GM19467 (cell line): ENCODE measurements around the gene DPH3.

Experiments used
- ATAC-seq: cut with Tn5 transposase; IDR thresholded peaks from one replicate; pipeline ENCODE4 v1.9.1; 2021; ENCODE audit warnings: mild to moderate bottlenecking, moderate library complexity; ENCODE audit not compliant: unreplicated experiment

DPH3 gene

DNA sequence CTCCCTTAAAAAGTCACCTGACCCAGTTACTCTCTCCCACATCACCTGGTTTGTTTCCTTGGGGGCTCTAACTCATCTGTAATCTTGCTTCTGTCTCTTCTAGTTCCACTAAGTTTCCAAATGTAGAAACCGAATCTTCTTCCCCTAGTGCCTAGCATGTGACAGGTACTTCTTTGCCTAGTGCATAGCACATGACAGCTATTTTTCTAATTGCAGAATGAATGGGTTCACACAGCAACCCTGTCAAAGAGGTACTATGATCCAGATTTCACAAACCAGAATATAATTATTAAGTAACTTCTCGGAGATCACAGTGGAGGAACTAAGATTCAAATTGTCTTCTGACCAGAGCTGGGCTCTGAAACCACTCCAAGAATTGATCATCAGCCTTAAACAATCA lies 7.4 kb downstream of the DPH3 start:
- no peak for ATAC-seq

DNA sequence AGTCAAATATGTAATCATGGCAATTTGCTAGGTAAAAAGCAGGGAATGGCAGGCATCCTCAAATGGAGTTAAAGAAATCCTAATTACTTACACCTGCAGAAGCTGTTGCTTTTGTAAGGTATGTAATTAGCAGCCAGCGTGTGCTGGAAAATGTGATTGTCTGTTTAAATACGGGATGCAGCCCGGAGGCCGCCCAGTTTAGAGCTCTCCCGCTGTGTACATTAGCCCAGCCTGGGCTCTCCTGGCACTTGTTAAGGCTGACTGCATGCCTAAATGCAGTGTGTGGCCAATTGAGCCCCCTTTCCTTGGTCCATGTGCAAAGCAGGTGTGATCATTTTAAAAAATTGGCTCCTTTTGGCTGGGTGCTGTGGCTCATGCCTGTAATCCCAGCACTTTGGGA lies 9.0 kb downstream of the DPH3 start:
- no peak for ATAC-seq

DNA sequence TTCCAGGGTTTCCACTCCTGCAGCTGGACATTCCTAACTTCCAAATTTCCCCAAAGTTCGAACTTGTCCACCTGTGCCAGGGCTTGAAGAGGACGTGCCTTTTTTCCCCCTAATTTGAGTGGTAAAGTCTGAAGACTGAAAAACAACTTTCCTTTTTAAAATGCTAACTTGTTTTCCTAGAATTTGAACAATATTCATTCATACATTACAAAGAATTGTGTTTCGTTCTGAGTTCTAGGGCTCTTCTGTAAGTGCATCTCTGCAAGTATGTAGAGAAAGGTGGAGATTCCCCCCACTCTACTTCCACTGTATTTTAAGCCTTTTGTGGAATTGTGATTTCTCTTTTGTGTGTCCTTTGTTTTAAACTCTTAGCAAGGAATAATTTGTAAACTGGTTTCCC lies 9.4 kb downstream of the DPH3 start:
- ATAC-seq, result no peak

DNA sequence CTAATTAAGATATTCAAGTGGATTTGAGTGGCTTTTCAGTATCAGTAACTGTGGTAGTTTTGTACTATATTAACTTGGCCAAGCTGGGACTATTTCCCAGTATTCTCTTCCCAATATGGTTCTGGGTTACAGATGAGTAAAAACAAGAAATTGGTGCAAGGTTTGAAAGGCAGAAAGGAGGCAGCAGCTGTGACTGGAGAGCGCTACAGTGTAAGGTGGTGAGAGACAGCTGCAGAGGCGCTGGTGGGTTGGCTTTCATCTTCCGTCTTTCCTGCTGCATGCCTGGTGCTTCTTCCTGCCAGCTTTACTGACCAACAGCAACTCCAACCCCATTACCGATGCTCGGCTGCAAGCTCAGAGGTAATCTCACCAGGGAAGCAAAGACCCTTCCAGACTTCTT lies 9.8 kb downstream of the DPH3 start:
- ATAC-seq, result no peak

DNA sequence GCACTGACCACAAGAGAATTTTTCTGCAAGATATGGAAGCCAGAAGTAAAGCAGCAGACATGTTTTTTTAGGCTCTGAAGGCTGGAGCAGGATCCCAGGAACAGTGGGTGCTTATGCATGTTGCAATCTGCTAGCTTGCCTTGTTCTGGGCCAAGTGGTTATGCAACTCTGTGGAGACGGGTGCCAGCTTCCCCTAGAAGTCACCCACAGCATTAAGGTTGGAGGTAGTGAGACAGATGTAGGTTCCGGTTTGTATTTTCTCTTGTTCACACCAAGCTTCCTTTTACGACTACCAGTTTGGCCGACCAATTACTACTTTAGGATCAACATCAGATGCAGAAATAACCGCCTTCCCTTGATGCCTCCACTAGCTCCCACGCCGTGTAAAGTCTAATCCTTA lies 11.1 kb downstream of the DPH3 start:
- ATAC-seq, result no peak

DNA sequence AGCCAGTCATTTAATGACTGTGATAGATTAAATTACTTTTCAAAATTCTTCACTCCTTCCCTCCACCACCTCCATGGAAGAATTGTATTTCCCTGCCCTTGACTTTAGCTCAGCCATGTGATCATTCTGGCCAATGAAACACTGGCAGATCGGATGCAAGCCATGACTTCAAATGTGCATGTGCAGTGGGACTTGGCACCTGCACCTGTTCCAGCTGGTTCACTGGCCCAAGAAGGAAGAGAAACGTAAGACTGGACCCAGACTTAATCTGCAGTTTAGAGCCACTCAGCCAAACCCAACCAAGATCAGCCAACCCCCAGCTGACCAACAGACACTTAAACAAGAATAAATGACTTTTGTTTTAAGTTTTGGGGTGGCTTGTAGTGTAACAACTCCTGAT lies 11.8 kb downstream of the DPH3 start:
- ATAC-seq, result no peak

DNA sequence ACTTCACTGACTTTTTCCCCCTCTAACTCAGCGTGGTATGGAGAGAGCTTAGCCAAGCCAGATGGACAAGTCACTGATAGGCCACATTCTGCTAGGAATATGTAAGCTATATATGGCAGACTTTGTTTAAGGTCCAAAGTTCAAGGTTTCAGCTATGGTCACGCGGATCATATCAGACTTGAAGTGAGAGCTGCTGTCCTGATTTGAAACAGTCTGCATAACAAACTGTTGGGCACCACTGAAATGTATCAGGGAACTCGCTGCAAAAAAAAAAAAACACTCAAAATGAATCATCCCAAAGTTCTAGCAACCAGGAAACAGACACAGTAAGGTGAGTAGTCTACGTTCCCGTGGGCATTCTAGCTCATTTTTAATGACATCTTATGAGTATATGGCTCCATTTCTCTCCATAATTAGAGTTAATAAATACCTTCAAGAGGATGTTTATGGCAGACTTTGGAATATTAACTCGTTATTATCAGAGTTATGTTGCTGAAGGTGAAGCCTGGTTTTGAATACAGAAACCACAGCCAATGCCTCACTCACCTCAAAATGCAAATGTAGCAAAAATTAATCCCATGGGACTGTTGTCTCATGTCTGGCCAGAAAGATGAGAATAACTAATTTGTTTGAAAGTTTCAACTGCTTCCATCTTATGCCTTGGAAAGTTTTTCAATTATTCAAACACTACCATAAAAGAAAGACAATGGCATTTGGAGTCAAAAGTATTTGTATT lies 12.3 kb downstream of the DPH3 start:
- ATAC-seq, result peak; percentile 43

DNA sequence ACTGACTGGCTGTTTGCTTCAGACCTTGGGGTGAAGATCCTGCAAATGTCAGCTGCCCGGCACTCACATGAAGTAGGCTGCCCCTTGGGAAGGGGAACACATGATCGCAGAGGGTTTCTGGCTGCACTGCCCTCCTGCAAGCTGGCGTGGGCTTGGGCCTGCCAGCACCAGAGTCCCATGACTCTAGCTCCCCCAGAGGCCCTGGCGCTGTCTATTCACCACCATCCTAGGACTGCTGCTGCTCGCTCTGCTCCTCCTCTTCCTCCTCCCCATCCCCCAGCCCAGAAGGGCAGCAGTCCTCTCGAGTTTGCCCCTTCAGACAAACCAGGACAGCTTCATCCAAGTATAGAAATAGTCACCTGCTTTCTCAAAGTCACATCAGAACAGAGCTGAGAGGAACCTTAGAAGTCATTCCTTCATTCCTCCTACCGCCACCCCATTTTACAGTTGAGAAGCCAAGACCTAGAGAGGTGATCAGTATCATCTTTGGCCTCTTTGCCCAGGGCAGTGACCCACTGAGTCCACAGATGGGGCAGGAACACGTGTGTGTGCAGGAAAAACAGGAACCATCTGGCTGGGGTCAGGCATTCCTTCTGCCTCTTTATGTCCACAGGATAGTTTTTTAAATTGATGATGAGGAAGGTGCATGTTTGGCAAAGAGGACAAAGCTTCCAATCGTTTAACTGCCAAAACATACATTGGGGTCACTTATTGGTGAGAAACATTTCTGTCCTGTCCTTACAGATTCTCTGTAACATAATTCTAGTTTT lies 13.2 kb downstream of the DPH3 start:
- ATAC-seq, result no peak

DNA sequence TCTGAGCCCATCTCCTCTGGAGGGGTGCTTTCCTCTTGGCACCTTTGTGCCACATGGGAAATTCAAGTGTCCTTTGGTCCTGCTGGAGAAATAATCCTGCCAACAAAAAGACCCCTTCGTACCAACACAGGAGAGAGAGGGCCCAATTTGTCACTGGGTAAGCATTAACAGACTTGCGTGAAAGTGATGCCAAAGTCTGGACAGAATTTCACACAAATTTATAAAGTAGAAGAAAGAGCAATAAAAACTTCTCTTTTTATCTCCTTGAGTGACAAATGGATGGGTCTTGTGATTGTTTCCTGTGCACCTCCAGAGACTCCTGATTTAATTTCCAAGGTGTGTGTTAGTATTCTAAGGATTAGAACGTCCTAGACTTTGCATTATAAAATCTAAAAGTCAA lies 14.9 kb downstream of the DPH3 start:
- ATAC-seq, result no peak

DNA sequence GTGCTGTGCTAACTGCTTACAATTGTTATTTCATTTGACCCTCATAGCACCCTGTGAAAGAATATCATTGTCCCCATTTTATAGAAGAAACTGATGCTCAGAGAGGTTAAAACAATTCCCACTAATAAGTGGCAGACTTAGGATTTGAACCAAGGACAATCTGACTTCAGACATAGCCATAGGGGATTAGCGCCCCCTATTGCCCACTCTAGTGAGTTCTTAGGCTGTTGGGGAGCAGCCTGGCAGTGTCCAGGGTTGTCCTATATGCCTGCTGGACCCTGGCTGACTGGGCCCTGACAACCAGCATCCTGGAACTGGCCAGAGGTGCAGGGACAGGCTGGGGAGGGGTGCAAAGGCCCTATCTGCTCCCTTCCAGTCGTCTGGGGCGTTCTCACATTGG lies 15.4 kb downstream of the DPH3 start:
- ATAC-seq, result no peak

DNA sequence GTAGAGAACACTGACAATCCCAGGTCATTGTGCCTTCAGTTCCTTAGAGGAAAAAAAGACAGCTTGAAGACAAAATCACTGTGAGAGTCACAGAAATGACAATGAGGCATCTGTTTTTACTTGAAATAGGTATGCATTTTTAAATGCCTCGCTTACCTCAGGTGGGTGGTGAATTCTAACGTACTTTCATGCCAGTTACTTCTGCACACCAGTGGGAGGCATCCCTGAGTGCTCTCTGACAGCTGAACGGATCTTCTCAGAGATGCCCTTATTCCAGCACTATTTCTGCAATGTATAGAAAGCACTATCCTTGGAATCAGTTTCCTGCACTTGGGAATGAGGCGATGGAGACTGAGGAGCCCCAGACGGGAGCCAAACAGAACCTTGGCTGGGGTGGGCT lies 16.2 kb downstream of the DPH3 start:
- no peak for ATAC-seq

DNA sequence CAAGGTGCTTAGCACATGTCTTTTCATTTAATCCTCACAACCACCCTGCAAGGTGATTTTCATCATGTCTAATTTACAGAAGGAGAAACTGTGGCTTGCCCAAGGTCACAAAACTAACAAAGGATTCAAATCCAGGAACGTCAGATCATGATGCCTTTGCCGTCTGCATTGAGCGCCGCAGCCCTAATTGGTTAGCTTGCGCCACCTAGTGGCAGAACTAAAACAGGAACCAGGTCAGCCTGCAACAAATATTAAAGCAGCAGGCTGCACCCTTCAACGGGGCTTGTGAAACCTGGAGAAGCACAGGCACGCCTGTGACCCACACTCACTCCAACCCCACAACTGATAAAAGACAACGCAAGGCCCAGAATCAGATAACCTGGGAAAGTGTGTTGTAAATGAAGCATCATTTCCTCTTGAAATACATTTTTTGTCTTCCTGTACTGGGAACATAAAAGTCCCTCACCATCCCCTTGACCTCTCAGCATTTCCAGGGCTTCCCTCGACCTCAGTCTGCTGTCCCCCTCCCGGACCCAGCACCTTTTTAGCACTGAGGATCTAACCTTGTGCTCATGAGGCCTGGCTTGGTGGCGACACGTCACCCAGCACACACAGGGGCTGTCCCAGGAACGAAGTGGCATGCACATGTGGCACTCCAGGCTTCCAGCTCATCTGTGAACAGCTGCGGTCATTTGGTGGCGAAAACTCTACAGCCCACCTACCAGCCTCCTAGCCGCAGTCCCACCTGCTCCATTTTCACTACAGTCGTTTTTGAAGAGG lies 17.3 kb downstream of the DPH3 start:
- peak; percentile 76 for ATAC-seq

DNA sequence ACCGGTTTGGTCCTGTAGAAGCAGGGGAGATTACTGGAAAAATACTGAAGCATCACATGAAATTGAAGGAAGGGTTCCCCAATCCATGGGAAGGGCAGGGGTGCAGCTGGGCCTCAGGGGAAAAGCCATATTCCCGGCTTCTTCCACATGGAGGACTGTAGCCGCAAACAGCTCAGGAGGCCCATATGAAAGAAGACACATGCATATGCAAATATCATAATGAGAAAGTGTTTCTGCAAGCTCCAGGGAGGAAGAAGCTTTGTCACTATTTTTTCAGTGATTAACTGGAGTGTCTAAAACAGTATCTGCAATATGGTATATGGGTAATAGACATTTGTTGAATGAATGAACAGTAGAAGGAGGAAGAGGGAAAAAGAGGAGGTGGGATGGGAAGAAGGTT lies 19.1 kb downstream of the DPH3 start:
- no peak for ATAC-seq

DNA sequence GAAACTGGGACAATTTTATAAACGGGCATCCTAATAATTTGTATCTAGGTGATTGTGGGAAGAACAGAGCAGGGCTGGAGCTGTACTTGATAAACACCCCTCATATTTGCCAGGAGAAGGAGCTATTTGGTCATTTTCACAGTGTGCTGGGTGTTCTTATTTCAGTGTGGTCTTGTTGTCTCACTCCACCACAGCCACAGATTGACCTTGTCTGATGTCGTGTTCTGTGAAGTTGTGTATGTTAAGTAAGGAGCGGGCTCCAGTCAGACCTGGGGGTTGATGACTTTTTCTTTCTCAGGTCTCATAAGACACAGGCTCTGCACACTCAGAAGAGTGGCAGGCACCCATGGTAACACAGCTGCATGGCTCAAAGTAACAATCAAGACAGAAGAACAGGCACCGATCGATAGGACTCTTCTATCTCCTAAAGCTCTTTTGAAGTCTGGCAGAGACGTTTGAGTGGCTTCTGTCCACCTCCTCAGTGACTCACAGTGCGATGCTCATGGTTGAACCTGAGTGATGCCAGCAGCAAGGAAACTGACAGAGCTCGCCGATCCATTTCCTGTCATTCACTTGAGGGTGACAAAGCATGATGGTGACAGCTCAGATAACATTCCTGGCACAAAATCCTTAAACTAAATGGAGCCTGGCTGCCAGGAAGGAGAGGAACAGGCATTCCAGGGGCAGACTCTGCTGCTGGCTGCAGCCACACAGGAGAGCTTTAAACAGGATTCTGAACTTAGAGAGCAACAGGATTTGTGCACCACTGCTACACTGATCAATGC lies 20.8 kb downstream of the DPH3 start:
- no peak for ATAC-seq

DNA sequence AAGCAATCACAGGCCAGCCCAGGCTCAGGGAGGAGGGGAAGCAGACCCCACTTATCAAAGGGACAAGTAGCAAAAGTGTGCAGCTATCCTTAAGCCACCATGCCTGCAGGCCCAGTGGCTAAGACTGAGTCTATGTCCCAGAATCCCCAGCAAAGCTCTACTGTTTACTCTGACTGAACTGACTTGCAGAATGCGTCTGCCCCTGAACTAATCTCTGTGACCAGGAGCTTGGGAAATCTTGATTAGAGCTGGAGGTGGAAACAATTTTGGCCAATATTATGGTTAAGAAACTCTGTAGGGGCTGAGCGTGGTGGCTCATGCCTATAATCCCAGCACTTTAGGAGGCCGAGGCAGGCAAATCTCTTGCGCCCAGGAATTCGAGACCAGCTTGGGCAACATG lies 22.6 kb downstream of the DPH3 start:
- ATAC-seq, result no peak

DNA sequence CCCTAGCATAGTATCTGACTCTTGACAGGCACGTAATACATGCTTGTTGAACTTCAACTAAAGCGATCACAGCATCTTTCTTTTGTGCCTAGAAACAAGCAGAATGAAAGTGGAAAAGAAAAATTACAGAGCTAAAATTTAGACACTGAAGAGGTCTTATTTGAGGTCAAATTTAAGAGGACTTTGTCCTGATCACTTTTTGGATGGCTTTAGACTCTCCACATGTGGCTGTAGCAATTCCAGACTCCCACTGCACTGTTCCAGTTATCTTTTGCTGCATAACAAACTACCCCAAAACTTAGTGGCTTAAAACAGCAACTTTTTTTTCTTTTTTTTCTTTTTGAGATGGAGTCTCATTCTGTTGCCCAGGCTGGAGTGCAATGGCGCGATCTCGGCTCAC lies 23.5 kb downstream of the DPH3 start:
- ATAC-seq, result no peak

DNA sequence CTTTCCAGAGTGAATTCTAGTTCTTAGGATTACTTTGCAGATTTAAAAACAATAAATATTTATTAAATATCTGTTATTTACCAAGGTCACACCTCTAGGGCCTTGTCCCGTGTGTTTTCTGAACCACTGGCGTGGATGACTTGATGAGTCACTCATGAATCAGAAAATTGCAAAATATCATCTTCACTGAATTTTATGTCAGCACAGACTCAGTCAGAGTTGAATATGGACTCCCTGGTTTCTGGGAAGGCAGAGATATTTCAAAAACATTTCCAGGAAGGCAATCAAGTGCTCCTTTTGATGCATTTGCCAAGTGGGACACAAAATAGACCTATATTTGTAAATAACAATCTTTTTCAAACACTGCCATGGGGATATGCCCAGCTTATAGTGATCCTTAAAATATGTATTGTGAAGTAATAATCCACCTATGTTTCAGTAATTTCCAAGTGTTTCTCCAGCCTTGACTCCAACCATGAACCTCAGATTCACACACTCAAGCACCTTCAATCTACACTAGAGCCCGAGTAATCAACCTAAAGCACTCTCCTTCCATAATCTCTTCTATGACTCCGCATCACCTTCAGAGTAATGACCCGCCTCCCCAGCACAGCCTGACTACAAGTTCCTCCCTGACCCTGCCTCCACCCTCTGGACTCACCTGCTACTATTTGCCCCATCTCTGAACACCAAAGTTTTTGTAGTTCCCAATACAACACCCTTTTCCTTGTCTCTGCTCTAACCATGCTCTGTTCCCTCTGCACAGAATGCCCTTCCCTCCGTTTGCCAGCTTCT lies 24.3 kb downstream of the DPH3 start:
- no peak for ATAC-seq

DNA sequence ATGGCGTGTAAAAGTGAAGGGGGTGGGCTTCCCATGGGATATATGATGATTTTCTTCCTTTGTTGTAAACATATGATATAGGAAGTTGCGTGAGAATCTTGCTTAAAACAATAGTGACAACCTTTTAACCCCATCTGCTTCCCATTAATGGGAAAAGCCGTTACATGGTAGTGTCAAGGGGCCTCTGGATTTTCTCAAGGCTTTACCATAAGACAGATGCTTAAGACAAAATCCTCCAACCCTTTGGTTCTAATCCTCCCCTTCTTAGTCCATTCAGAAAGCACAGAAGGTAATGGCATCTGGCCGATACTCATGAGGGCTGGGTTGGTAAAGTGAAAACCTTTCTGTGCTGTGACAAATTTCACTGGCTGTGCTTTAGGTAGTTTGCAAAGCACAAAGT lies 25.0 kb downstream of the DPH3 start:
- ATAC-seq, result no peak

DNA sequence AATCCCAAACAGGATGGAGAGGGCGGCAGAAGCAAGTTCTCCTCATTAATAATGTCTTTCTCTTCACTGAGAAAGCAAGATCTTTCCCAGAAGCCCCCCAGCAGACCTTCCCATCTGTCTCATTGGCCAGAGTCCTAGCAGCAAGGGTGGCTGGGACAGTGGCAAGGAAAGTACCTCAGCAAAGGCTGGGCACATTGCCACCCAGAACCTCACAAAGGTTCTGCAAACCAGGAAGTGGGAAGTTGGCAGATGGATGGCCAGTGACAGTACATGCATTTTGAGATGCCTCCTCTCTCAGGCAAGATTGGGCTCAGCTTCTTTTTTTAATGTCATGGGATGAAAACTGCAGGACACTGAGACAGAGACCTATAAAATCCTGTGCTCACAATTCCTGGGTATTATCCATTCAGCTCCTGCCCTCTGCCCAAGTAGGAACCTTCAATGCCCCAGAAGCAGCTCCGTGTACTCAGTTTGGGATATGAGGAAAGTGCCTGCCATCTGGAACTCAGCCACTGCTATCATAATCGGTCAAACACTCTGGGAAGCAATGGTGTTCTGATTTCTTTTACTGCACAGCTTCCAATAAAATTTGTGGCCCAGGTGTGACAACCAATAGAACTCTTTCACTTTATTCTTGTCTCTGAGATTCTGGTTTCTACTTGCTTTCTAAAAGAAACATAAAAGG lies 25.5 kb downstream of the DPH3 start:
- no peak for ATAC-seq
